SK-N-SH treated with all-trans-retinoic acid at 6 μM for 48 hours (cell line): ENCODE results near the gene ABCA7.

ENCODE experiments used
- CSDC2 ChIP-seq: fragments of 250-450 bp; sonication (Bioruptor Pico); IDR thresholded peaks from 2 replicates; pipeline ENCODE4 v1.5.0; 2020; ENCODE audit warnings: mild to moderate bottlenecking, moderate library complexity
- PPARA ChIP-seq: fragments of 250-450 bp; sonication (Bioruptor Pico); IDR thresholded peaks from 2 replicates; pipeline ENCODE4 v1.5.0; 2020; ENCODE audit warnings: mild to moderate bottlenecking, borderline replicate concordance
- ZNF8 ChIP-seq: fragments of 450-650 bp; formaldehyde crosslinking; IDR thresholded peaks from 2 replicates; pipeline ENCODE4 v1.5.0; 2020; ENCODE audit warnings: mild to moderate bottlenecking, moderate library complexity

GRCh38 chr19:1025960-1026782, 13.7 kb upstream of the ABCA7 start, which contains the start of gene CNN2:
- TF ChIP-seq ZNF8 (no peak), PPARA (no peak), CSDC2 (CRISPR knock-in tag) (no peak)
